ENCODE results near the gene DDAH2.

Gene DDAH2

GRCh38 chr6:31729979-31730630 lies 1.0 kb upstream of the DDAH2 start:
- peak; percentile 78 for DNase-seq

- DNase-seq: peak; percentile 86
Observed at GRCh38 chr6:31729515-31729978, 448 bp upstream of the DDAH2 start.

- no peak for DNase-seq
Observed at GRCh38 chr6:31727717-31728671, 1.1 kb downstream of the DDAH2 start.

GRCh38 chr6:31727034-31727716 lies 1.9 kb downstream of the DDAH2 start:
- no peak for DNase-seq

GRCh38 chr6:31725502-31726350 lies 3.4 kb downstream of the DDAH2 start:
- no peak for DNase-seq

GRCh38 chr6:31723980-31724691 lies 5.0 kb downstream of the DDAH2 start:
- no peak for DNase-seq

- no peak for DNase-seq
Observed at GRCh38 chr6:31723245-31723979, 5.7 kb downstream of the DDAH2 start, which contains the start of gene MPIG6B. TSS of gene MPIG6B (plus strand) at chr6:31723373. CDS start at chr6:31723384, 11 bp downstream.

- no peak for DNase-seq
Observed at GRCh38 chr6:31722173-31722572, 6.9 kb downstream of the DDAH2 start.

GRCh38 chr6:31721351-31722020 lies 7.6 kb downstream of the DDAH2 start, which contains the start of gene LY6G6C:
TSS of gene LY6G6C (minus strand) at chr6:31721746. CDS start at chr6:31721679, 67 bp downstream.
- DNase-seq: no peak

GRCh38 chr6:31720196-31720770 lies 8.8 kb downstream of the DDAH2 start:
- DNase-seq: no peak

GRCh38 chr6:31719001-31719400 lies 10.1 kb downstream of the DDAH2 start:
- no peak for DNase-seq

- DNase-seq: no peak
Observed at GRCh38 chr6:31718265-31718664, 10.8 kb downstream of the DDAH2 start.

GRCh38 chr6:31717499-31718222 lies 11.4 kb downstream of the DDAH2 start:
- no peak for DNase-seq

GRCh38 chr6:31715022-31715958 lies 13.8 kb downstream of the DDAH2 start, which contains the start of gene LY6G6D:
TSS of gene LY6G6D (plus strand) at chr6:31715348. CDS start at chr6:31715356, 8 bp downstream.
- no peak for DNase-seq

- DNase-seq: no peak
Observed at GRCh38 chr6:31713991-31714684, 15.0 kb downstream of the DDAH2 start.

- DNase-seq: no peak
Observed at GRCh38 chr6:31713465-31713864, 15.6 kb downstream of the DDAH2 start.

- DNase-seq: no peak
Observed at GRCh38 chr6:31712296-31712695, 16.8 kb downstream of the DDAH2 start.
